HepG2 (cell line): ENCODE data around the gene ARL8A.
"Not testable (repeated sequence)": the region's sequence is repeated elsewhere in the genome, so short reads cannot be mapped to it uniquely, and the experiment has no call there.

Source experiments
- POLR2A ChIP-seq, 2 experiments: IDR thresholded peaks; 2 replicates each; pipeline ENCODE4 v1.6.1; 2011; ENCODE audit warnings: low read depth in 2 of 2, low read length in 2 of 2, mild to moderate bottlenecking in 1 of 2, moderate library complexity in 1 of 2; ENCODE audit not compliant: insufficient read depth in 1 of 2
- RELA ChIP-seq: sonication (generic); formaldehyde crosslinking; IDR thresholded peaks from 2 replicates; pipeline ENCODE4 v1.4.0; 2020; ENCODE audit warnings: missing genetic modification reagents
- SMC3 ChIP-seq: IDR thresholded peaks from 2 replicates; pipeline ENCODE4 v1.6.1; 2011; ENCODE audit warnings: low read length, improper control_type of control experiment
- ZNF879 ChIP-seq: sonication (generic); formaldehyde crosslinking; IDR thresholded peaks from 2 replicates; pipeline ENCODE4 v1.8.1; 2023; ENCODE audit warnings: missing genetic modification reagents
- TF ChIP-seq, protein P1 (sequence below): sonication (generic); formaldehyde crosslinking; IDR thresholded peaks from 2 replicates; pipeline ENCODE4 v1.5.0; 2020; ENCODE audit warnings: mild to moderate bottlenecking, missing genetic modification reagents, moderate library complexity
- TF ChIP-seq, protein P2 (sequence below): sonication (generic); formaldehyde crosslinking; IDR thresholded peaks from 2 replicates; pipeline ENCODE4 v1.4.0; 2020; ENCODE audit warnings: missing genetic modification reagents

DNA sequence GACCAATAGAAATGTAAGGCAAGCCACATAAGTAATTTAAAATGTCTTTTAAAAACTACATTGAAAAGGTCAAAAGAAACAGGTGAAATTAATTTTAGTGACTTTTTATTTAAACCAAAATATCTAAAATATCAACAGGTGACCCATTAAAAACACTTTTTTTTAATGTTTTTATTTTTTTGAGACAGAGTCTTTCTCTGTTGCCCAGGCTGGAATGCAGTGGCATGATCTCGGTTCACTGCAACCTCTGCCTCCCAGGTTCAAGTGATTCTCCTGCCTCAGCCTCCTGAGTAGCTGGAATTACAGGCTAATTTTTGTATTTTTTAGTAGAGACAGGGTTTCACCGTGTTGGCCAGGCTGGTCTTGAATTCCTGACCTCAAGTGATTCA lies 36.2 kb upstream of the ARL8A start:
- TF ChIP-seq POLR2A (IDR thresholded peaks at IDR 0.05; ENCODE audit: insufficient read depth in 1 of 2, low read depth in 2 of 2, low read length in 2 of 2); SMC3; RELA (CRISPR knock-in tag); ZNF879 (CRISPR knock-in tag): not testable (repeated sequence)
- TF ChIP-seq, protein P1, sequence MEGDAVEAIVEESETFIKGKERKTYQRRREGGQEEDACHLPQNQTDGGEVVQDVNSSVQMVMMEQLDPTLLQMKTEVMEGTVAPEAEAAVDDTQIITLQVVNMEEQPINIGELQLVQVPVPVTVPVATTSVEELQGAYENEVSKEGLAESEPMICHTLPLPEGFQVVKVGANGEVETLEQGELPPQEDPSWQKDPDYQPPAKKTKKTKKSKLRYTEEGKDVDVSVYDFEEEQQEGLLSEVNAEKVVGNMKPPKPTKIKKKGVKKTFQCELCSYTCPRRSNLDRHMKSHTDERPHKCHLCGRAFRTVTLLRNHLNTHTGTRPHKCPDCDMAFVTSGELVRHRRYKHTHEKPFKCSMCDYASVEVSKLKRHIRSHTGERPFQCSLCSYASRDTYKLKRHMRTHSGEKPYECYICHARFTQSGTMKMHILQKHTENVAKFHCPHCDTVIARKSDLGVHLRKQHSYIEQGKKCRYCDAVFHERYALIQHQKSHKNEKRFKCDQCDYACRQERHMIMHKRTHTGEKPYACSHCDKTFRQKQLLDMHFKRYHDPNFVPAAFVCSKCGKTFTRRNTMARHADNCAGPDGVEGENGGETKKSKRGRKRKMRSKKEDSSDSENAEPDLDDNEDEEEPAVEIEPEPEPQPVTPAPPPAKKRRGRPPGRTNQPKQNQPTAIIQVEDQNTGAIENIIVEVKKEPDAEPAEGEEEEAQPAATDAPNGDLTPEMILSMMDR (CRISPR knock-in tag) = not testable (repeated sequence)
- TF ChIP-seq, protein P2, sequence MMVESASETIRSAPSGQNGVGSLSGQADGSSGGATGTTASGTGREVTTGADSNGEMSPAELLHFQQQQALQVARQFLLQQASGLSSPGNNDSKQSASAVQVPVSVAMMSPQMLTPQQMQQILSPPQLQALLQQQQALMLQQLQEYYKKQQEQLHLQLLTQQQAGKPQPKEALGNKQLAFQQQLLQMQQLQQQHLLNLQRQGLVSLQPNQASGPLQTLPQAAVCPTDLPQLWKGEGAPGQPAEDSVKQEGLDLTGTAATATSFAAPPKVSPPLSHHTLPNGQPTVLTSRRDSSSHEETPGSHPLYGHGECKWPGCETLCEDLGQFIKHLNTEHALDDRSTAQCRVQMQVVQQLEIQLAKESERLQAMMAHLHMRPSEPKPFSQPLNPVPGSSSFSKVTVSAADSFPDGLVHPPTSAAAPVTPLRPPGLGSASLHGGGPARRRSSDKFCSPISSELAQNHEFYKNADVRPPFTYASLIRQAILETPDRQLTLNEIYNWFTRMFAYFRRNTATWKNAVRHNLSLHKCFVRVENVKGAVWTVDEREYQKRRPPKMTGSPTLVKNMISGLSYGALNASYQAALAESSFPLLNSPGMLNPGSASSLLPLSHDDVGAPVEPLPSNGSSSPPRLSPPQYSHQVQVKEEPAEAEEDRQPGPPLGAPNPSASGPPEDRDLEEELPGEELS = not testable (repeated sequence)
